D341Med (cell line): ENCODE results near the gene MXRA7.
"Not testable (repeated sequence)": the region's sequence is repeated elsewhere in the genome, so short reads cannot be mapped to it uniquely, and the experiment has no call there.

Source experiments
- DNase-seq: peaks from one replicate; pipeline ENCODE4 v3.0.0; 2012; ENCODE audit warnings: low spot score

The MXRA7 gene

DNA sequence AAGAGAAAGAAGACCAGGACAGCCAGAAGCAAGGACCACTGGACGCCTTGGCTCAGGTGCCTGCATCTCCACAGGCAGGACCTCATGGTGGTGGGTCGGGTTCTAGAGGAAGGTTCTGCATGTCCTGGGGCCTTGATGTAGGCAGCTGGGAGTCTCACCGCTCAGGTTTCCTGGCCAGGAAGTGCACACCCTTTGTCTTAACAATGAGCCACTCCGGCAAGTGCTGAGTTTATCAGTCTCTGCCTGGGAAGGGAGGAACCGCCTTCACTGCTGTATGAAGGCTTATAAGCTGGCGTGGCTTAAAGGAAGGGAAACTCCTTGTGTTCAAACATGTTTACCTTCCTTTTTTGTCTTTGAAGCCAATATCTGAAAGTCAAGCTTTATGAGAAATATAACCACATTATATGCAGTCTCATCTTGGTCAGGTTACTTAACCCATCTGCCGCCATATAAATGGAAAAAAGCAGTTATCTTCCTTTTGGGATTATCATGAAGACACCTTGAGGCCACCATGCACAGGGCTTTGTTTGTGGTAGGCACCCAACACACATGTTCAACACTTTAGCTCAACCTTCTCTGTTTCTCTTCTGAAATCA is 67.1 kb downstream of the MXRA7 start, which contains the start of gene ST6GALNAC1:
Gene ST6GALNAC1, minus strand, starts transcription at position 205 of the 596 bp plus-strand sequence. Its CDS starts 119 bp downstream, at position 86.
- no peak for DNase-seq

DNA sequence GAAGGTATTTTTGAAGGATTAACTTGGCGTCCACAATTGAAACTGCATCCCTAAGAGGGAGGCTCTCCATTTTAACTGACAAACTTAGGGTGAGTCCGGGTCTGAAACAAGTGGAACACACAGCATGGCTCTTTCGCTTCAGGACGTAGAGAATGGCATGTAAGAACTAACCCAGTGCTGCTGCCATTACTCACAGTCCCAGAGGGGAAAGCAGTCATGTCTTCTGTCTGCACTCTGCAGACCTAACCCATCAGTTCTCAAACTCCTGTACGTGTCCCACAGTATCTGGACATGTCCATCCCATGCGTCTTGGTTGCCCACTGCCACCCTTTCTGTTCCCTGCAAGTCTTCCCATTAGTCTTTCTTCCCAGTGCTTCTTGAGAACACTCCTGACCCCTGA is 67.8 kb downstream of the MXRA7 start:
- DNase-seq = no peak

DNA sequence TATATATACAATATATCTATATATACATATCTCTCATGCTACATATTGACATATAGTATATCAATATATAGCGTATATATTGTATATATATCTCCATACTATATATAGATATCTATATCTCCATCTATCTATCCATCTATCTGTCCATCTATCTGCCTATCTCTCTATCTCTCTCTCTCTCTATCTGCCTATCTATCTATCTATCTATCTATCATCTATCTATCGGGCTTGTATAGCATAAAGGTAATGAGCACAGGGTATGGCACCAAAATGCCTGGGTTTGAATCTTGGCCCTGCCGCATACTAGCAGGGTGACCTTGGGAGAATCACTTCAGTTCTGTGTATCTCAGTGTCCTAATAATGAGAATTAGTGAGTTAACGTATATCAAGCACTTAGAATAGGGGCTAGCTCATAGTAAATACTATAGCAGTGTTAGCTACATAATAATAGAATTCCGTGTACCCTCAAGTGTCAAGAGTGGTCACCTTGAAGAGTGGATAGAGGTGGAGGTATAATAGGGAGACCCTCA is 68.7 kb downstream of the MXRA7 start:
- DNase-seq = no peak

DNA sequence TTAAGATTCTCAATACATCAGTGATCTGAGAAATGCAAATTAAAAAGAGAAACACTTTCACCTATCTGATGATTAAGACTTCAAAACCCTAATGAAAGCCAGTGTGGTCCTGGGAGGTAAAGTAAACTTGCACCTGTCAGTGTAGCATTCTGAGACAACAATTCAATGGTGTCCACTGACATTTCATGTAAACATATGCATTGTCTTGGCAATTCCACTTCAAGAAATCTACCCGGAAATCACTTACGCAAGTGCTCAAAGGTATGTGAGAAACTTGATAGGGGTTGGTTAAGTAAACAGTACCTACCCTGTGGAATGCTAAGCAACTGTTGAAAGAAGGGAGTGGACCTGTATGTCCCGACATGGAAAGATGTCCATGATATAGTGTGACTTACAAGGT is 69.3 kb downstream of the MXRA7 start:
- DNase-seq = no peak

DNA sequence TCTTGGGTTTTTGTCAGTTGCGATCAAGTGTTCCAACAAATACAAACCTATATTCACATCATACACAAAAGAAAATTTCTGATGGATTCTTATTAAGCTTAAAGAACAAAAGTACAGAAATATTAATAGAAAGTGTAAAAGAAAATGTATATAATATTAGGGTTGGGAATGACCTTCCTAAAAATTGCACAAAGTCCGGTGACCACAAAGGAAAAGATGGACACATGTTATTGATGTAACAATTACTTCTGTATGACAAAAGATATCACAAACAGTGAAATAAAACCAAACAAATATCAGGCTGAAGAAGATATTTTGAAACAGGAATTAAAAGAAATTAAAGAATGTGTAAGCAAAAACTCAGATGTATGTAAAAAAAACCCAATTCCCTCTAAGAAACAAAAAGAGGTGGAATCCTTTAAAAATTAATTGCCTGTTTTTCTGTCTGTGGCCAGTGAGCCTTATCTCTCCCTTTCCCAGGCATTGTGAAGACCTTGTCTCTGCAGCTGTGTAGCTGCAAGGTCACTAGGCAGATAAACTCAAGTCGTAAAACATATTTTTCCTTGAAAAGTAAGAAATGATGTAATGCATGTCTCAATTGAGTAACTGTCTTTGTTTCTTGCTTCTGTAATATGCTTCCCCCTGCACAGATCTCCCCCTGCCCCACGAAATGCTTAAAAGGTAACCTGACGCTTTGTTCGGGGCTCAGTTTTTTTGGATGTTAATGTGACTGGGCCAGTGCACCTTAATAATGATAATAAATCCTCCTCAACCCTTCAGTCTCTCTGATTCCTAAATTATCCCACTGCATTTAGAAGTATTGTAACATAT is 70.0 kb downstream of the MXRA7 start:
- no peak for DNase-seq

DNA sequence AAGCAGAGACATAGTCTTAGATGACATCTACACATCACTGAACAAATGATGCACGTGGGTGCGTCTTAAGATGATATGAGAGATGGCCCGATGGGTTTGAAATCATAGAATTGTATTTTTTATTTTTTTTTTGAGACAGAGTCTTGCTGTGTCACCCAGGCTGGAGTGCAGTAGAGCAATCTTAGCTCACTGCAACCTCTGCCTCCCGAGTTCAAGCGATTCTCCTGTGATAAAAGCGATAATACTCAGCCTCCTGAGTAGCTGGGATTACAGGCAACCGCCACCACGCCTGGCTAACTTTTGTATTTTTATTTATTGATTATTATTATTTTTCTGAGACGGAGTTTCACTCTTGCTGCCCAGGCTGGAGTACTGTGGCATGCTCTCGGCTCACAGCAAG is 72.5 kb downstream of the MXRA7 start:
- no peak for DNase-seq

DNA sequence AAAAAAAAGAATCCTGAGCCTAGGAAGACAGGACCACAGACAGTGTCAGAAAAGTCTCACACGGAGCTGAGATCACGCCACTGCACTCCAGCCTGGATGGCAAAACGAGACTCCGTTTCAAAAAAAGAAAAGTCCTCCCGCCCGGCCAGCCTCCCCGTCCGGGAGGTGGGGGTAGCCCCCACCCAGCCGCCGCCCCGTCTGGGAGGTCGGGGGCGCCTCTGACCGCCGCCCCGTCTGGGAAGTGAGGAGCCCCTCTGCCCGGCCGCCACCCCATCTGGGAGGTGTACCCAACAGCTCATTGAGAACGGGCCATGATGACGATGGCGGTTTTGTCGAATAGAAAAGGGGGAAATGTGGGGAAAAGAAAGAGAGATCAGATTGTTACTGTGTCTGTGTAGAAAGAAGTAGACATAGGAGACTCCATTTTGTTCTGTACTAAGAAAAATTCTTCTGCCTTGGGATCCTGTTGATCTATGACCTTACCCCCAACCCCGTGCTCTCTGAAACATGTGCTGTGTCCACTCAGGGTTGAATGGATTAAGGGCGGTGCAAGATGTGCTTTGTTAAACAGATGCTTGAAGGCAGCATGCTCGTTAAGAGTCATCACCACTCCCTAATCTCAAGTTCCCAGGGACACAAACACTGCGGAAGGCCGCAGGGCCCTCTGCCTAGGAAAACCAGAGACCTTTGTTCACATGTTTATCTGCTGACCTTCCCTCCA is 74.1 kb downstream of the MXRA7 start:
- DNase-seq = not testable (repeated sequence)

DNA sequence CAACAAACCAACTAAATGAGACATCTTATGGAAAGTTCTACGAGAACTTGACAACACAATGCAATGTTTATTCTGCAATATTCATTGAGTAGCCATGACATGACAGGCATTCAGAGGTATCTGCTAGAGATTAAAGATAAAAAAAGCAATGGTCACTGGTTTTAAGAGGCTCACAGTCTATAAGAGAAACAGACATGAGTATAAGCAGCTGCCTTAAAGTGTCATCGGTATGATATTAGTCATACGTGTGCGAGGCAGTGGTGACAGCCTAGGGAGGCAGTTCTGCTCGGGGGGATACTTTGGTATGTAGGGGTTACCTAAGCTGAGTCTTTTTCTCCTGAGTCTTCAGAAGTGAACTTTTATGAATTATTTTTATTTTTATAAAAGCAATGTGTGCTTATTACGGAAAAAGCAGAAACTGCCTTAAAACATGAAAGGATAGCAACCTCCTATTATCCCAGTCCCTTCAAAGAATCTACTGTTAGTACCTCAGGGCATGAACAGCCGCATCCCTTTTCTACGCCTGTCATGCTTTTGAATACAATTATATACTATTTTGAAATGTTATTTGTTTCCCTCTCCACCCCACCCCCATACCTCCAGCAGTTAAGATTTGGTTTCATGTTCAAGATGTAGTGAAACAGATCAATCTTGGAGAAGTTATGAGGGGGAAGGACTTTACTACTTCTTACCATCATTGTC is 75.0 kb downstream of the MXRA7 start:
- no peak for DNase-seq

DNA sequence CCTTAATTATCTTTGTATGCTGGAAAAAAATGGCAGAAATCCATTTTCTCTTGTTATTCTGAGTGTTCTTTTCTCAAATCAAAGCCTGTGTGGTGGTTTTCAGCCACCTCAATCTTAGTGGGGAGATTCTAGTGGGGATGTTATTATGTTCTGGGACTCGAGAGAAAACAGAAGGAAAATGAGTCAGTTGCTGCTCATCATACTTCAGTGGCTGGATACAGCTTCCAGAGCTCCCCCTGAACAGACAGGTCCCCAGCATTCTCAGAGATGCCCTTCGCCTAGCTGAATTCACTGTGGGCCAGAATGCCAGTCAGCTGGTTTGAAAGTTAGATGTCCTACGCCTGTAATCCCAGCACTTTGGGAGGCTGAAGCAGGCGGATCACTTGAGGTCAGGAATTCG is 75.7 kb downstream of the MXRA7 start:
- DNase-seq = no peak

DNA sequence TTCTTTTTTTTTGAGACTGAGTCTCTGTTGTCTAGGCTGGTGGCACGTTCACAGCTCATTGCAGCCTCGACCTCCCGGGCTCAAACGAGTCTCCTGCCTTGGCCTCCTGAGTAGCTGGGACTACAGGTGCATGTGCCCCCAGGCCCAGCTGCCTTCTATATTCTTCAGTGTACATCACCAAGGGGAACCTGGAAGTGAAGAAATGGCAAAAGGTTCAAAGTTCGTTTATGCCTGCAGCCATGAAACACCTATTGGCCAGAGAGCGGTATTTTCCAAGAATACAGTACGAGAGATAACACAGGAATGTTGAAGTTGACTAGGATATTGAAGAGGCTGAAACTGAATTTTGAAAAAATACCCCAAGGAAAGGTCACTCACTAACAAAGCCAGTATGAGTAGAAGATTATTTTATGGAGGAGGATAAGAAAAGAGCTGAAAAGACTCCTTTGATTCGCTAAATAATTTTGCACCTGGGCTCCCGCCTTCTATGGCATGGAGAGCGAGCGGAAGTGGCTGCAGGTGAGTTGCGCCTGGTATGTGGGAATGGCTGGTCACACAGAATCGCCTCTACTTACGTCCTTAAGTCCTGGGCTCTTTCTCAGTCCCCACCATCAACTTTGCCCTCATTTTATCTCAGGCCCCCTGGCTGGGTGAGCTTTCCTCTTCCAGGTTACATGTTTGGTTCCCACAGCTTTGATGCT is 77.0 kb downstream of the MXRA7 start:
- no peak for DNase-seq

DNA sequence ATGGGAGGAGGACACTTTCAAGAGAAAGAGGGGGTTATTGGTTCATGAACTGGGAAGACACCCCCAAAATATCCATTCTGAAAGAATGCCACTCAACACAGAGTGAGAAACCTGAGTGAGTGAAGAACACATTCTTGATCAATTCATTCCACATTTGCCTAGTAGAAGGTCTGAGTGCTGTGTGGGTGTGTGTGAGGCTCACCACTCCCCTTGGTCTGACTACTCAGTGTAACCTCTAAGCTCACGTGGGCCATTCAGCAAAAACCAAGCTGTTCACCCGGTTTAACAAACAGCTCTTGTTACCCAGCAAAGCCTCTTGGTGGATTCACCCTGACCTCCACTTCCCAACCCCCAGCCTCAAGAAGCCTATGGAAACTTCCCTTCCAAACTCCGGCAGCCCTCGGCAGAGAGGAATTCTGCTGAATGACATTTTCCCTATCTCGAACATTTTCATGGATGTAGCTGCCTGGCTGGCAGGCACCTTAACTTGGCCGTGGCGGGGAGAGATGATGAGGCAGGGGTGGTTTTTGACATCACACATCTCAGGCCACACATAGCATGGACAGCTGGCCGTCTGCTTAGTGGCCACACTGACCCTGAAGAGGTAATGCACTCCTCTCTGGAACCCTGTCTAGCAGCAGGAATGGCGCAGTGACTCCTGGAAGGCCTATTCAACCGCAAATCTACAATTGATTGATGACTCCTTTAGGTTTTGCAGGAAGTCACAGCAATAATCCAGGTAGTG is 78.8 kb downstream of the MXRA7 start:
- no peak for DNase-seq

DNA sequence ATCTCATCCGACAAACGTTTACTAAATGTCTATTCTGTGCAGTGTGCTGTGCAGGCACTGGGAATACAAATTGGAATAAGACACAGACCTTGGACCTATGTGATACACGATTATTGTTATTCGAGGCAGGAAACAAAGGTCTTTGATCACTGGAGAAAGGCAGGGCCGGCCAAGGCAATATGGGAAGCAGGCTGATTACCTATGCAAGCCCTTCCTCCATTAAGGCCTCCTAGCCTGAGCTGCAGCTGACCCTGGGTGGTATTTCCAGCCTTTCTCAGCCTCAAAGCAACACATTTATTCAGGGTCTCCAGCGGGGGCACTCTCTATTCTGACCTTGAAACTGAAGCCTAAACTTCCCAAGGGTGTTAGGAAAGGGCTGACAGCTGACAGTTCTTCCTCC is 80.6 kb downstream of the MXRA7 start:
- DNase-seq = no peak
